ENCODE results near the gene NPS.

Gene NPS, protein sequence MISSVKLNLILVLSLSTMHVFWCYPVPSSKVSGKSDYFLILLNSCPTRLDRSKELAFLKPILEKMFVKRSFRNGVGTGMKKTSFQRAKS
- 0 reads per million in 4 donors for total RNA-seq

DNA sequence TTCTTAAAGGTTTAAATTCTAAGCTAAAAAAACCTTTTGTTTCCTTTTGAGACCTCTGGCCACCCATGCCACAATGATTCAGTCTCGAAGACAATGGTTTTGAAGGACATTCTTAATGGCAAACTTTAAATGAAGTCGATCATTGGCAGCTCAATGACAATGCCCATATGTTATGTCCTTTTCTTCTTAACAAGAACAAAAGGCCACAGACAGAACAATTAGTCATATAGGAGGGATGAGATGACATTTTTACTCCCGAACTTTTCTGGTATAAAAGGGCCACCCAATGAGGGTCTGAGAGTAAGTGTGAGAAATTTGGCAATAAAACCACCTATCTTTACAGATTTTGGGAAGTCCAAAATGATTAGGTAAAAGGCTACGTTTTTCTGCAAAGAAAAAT lies at the start of gene NPS:
NPS (plus strand) TSS at position 301 of the 400 bp plus-strand sequence; CDS start at position 361, 60 bp downstream.
- DNase-seq = no peak

DNA sequence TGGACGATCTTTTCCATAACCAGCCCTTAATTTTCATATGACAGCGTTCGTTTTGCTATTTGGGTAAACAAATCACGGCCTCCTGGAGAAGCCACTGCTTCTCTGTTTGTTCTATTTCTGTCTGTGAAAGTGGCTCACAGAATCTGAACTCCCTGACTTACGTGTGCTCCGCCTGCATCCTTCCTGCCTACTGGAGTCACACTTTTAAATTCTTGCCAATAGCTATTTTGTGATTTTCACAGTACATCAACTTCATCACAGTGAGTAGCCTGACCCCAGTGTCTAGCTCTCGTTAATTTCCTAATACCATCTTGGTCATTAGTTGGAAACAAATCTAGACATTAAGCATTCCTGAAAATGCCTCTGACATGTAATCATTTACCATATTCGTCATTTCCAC lies 49.0 kb upstream of the NPS start:
- DNase-seq = no peak

DNA sequence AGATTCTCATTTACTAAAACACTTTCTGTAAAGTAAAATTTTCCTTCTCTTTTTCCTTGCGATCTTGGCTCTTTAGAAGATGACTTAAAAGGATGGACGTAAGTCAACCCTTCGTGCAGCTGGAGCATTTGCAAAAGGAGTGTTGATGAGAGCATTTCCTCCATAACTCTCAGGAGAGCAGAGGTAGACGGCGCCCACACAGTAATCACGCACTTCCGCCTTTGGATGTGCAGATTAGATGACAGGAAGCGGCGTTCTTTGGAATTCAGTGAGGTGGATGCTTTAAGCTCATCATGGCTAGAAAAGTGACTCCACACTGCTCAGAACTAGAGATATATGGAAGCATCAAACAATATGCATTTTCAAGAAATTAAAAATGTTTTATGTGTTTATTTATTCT lies 43.0 kb upstream of the NPS start:
- DNase-seq = no peak

GRCh38 chr10:127522298-127522697 lies 26.8 kb upstream of the NPS start:
- no peak for DNase-seq

GRCh38 chr10:127523476-127523875 lies 25.6 kb upstream of the NPS start:
- no peak for DNase-seq

DNA sequence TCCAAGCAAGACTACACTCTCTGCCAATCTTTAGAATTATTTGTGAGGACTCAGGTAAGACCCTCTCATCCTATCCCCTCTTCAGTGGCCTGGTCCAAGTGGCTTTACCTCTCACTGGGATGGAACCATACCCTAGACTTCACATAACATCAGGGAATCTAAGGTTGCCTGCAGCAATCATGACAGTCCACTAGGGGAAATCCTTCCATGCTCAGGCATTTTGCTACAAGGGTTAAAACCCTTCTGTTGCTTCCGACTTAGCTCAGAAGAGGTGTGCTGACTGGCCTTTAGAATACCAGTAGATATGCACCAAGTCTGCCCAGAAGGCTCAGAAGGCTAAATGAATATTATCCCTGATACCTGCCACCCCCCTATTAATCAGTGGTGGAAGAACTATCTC lies 24.9 kb upstream of the NPS start:
- no peak for DNase-seq

GRCh38 chr10:127524908-127525665 lies 24.0 kb upstream of the NPS start:
- no peak for DNase-seq

DNA sequence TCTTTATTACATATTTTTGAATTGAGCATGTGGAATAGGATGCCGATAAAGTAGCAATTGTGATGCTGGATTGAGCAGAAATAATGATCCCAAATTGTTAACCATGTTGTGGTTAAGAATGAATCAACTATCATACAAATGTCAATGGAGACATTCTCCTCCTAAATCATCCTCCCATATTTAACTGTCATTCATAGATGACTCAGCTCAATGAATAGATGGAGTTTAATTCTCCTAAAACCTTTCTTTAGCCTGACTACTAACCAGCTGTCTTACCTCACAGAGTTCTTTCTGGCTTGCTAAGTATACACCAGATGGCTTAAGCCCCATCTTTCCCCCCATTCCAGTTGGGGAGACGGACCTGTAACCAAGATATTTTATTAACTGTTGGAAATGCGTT lies 23.4 kb upstream of the NPS start:
- no peak for DNase-seq

DNA sequence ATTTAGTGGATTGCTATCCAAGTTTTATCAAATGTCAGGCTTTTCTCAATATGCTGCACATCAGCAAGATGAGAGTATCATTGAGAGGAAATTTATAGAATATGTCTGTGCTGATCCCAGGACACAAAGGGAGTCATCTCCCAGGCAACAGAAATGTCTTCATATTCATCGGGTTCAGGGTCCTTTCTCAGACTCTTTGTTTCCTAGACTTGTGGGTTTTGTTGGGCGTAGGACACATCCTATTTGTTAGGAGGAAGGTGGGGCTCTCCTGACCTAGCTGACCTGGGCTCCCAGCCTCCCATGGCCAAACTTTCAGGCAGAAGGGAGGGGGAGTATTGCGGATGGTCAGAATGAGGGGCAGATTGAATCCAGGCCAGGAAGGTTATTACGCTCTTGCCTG lies 22.9 kb upstream of the NPS start:
- no peak for DNase-seq

GRCh38 chr10:127527320-127527719 lies 21.8 kb upstream of the NPS start:
- no peak for DNase-seq

- DNase-seq = no peak
These were observed 21.2 kb upstream of the NPS start for GRCh38 chr10:127527891-127528290.

DNA sequence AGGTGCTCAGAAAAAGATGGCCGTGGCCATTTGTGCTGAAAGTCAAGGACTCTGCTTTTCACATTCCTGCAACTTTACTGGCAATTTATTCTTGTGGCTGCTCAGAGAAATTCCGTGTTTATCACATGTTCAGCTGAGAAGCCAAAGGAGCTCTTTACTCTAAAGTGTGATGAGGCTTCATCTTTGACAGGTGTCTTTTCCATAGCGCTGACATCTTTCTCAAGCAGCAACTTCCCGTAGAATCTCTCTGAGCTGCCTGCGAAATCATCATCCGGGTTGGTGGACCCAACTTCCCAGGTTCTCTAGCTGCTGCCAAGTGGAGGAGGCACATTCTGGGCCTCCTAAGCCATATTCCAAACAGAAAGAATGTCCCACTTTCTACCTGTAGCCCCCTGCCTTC lies 16.9 kb upstream of the NPS start:
- no peak for DNase-seq

GRCh38 chr10:127532659-127533058 lies 16.4 kb upstream of the NPS start:
- DNase-seq = no peak

DNA sequence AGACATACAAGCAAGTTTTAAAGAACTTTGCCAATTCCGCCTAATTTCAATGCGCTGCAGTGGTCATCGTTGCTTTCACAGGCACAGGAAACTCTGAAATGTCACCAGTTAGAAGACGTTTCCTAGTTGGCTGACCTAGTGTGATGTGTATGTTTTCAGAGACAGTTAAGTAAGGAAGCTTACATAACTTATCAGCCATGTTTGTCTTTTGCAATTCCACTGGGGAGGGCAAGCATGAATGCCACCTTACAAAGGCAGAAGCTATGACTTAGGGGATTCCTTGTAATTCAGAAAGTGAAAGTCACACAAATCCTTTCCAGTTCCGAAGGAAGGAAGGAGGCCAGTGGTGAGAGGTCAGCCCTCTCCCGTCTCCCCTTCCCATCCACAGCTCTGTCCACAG lies 15.0 kb upstream of the NPS start:
- no peak for DNase-seq

DNA sequence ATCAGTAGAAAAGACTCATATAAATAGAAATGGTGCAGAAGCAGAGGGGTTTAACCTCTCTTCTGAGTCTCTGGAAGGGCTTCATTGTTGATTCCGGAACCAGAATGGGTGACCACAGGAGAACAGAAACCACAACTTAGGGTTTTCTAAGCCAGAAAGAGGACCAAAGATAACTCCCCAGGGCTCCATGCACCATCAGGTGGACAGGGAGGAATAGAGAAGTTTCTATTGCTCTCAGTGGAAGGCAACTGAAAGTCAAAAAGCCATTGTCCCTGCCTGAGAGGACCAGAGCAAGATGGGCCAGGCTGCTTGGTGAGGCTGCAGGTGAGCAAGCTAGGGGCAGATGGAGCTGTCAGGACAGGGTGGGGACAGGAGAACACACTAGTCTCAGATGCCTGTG lies 14.6 kb upstream of the NPS start:
- DNase-seq = no peak

- no peak for DNase-seq
These were observed 13.2 kb upstream of the NPS start for GRCh38 chr10:127535802-127536515.

GRCh38 chr10:127536972-127537760 lies 11.9 kb upstream of the NPS start:
- no peak for DNase-seq

GRCh38 chr10:127537924-127538323 lies 11.2 kb upstream of the NPS start:
- DNase-seq = no peak

- no peak for DNase-seq
These were observed 1.1 kb upstream of the NPS start for GRCh38 chr10:127548022-127548421.

GRCh38 chr10:127550861-127551260 lies 1.8 kb downstream of the NPS start:
- DNase-seq = no peak

GRCh38 chr10:127552446-127552845 lies 3.3 kb downstream of the NPS start:
- DNase-seq = no peak

- no peak for DNase-seq
These were observed 4.3 kb downstream of the NPS start for GRCh38 chr10:127553417-127553816.

DNA sequence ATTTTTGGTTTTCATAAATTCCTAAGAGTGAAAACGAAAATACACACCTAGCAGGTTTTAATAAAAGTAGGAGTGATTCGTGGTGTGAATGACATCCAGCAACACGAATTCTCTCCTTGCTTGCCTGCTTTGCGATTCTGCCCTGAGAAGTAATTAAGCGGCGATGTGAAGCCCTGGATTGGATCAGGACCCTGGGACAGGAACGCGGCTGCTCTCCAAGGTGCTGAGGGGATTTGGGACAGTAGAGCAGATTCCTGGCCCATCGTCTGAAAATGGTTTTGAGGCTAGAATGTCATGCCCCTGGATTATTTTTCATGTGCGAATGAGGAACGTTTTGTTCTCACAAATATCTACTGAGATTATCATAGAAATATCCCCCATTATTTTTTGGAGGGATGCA lies 7.8 kb downstream of the NPS start:
- DNase-seq = no peak

Data from T-helper 1 cell (primary cell).